Activated gamma-delta T cell treated with Interleukin-2 at 50 U/mL for 16 hours (primary cell): Measurements from ENCODE around the gene MED26.
A peak's percentile ranks its signal among the peaks of the same experiment; 100 is the strongest.
"Not testable (repeated sequence)": the region's sequence is repeated elsewhere in the genome, so short reads cannot be mapped to it uniquely, and the experiment has no call there.

Source experiments
- DNase-seq: peaks from one replicate; pipeline ENCODE4 v3.0.0-alpha.2; 2020

The MED26 gene, protein sequence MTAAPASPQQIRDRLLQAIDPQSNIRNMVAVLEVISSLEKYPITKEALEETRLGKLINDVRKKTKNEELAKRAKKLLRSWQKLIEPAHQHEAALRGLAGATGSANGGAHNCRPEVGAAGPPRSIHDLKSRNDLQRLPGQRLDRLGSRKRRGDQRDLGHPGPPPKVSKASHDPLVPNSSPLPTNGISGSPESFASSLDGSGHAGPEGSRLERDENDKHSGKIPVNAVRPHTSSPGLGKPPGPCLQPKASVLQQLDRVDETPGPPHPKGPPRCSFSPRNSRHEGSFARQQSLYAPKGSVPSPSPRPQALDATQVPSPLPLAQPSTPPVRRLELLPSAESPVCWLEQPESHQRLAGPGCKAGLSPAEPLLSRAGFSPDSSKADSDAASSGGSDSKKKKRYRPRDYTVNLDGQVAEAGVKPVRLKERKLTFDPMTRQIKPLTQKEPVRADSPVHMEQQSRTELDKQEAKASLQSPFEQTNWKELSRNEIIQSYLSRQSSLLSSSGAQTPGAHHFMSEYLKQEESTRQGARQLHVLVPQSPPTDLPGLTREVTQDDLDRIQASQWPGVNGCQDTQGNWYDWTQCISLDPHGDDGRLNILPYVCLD

DNA sequence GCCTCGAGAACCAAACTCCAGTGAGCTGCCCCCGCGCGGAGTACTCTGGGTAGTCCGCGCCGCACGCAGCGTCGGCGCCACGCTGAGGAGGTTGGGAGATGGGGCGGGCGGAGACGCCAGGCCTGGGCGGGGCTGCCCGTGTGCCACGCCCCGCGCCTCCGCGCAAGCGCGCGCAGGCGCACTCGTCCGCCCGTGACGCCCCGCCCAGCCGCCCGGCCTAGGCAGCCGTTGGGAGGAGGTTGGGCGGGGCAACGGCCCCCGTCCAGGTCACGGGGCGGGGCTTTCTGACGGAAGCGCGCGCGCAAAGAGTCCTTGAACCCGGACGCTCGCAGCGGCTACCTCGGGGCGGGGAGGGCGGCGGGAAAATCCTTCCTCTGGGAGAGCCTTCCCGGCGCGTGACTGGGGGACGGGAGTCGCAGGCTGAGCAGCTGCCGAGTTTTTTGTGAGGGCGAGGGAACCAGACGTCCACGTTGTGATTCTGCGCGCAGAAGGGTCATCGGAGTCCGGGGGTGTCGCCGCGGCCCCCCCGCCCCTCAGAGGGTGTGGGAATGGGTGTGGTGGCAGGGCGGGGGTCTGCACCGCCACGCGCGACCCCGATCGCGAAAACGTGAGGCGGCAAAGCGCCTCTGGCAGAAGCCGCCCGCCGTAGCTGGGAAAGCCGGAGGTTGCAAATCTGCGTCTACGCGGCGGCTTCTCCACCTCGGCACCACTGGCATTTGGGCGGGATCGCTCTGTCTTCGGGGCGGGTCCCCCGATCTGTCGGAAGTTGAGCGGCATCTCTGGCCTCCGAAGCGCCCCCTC, at the start of gene MED26:
Gene MED26 (minus strand): TSS at position 22 of the 801 bp plus-strand sequence. CDS start 261 bp downstream, outside the sequence.
- peak; percentile 95 for DNase-seq

DNA sequence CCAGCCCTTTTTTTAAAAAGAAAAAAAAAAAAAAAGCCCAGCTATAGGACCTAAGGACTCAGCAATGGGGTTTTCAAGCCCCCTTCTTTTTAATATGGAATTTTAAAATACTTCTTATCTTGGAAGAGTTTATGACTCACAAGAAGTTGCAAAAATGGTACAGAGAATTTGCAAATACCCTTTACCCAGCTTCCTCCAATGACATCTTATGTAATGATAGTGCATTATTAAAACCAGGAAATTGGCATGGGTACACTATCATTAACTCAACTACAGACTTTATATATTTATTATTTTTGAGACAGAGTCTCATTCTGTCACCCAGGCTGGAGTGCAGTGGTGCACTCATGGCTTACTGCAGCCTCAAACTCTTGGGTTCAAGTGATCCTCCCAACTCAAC, 49.1 kb upstream of the MED26 start:
- DNase-seq: no peak

GRCh38 chr19:16676101-16676798, 48.2 kb upstream of the MED26 start:
- DNase-seq: no peak

GRCh38 chr19:16673839-16674238, 45.8 kb upstream of the MED26 start:
- not testable (repeated sequence) for DNase-seq

GRCh38 chr19:16673231-16673630, 45.2 kb upstream of the MED26 start:
- no peak for DNase-seq

- DNase-seq: no peak
Observed at GRCh38 chr19:16671652-16672274, 43.8 kb upstream of the MED26 start.

- no peak for DNase-seq
Observed at GRCh38 chr19:16670291-16670690, 42.3 kb upstream of the MED26 start.

DNA sequence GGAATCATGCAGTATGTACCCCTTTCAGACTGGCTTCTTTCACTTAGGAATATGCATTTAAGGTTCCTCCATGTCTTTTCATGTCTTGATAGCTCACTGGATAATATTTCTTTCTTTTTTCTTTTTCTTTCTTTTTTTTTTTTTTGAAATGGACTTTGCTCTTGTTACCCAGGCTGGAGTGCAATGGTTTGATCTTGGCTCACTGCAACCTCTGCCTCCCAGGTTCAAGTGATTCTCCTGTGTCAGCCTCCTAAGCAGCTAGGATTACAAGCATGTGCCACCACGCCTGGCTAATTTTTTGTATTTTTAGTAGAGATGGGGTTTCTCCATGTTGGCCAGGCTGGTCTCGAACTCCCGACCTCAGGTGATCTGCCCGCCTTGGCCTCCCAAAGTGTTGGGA, 40.7 kb upstream of the MED26 start:
- not testable (repeated sequence) for DNase-seq

DNA sequence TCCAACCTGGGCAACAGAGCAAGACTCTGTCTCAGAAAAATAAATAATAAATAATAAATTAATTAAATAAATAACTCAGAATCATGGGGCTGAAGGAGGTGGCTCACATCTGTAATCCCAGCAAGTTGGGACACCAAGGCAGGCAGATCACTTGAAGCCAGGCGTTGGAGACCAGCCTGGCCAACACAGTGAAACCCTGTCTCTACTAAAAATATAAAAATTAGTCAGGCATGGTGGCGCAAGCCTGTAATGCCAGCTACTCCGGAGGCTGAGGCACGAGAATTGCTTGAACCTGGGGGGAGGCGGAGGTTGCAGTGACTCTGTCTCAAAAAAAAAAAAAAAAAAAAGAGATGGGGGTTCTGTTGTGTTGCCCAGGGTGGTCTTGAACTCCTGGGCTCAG, 40.2 kb upstream of the MED26 start:
- DNase-seq: no peak

DNA sequence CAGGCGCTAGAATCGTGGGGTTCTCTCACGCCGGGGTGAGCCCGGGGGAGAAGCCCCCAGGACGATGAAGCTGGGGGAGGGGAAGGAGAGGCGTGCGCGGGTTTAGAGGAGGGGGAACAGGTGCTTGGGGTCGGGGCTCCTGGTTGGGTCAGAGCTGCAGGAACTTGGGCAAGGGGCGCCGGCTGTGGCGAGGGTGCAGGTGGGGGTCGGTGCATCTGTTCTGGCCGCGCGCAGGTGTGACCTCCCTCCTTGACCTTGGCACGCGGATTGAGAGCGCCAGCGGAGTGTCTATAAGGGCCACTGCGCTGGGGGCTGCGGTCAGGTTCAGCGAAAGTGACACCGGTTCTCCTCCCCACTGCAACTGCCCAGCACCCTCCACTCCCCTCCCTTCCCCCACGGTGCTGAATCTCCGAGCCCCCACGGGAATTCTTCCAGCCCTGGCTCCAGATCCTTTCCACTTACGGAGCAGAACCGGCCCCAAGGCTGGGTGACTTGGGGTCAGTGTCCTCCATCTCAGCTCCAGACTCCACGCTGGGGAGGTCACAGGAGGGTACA, 33.6 kb upstream of the MED26 start:
- no peak for DNase-seq

DNA sequence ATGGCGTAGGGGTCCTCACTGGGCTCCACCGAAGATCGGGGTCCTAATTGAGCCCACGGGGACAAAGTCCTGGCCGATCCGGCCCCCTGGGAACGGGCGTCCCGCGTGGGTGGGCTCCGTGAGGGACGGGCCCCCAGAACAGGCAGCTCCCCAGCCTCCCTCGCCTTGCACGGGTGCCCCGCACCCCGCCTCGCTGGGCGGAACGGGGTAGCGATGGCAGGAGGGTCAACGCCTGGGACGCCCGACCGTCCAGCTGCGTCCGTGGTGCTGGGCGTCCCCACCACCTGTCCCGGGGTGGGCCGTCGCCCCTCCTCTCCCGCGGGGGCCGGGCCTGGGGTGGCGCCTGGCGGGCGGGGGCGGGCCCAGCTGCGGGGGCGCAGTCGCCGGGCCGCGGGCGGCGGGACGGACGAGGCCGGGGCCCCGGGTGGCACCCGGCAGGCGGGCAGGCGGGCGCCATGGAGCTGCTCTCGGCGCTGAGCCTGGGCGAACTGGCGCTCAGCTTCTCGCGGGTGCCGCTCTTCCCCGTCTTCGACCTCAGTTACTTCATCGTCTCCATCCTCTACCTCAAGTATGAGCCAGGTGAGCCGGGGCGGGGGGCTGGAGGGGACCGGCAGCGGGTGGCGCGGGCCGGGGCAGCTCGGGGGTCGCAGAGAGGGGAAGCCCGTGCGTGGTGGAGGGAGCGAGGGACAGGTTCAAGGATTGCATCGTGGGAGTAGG, 32.9 kb upstream of the MED26 start, which contains the start of gene TMEM38A:
Gene TMEM38A (plus strand): TSS at position 377 of the 717 bp plus-strand sequence. CDS start 79 bp downstream, at position 456.
- DNase-seq: peak; percentile 33

- peak; percentile 99 for DNase-seq
Observed at GRCh38 chr19:16659832-16660708, 32.1 kb upstream of the MED26 start, which contains the start of gene SMIM7. Gene SMIM7, minus strand, starts transcription at chr19:16660144. Its CDS starts 34 bp downstream, at chr19:16660110.

GRCh38 chr19:16659464-16659831, 31.4 kb upstream of the MED26 start:
- no peak for DNase-seq

DNA sequence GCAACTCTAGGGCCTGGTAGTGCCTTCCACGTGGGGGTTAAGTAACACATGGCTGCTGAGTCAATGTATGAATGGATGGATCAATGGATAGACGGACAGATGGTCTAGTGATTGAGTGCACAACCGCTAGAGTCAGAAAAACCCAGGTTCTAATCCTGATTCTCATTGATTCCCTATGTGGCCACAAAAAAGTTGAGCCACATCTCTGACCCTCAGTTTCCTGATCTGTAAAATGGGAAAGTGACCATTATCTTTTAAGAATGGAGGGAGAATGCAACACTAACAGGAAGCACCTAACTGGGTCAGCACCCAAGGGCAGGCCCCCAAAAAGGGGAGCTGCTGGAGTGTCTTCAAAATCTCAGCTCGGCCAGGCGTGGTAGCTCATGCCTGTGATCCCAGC, 29.4 kb upstream of the MED26 start:
- DNase-seq: no peak

GRCh38 chr19:16655727-16656126, 27.7 kb upstream of the MED26 start:
- DNase-seq: no peak

DNA sequence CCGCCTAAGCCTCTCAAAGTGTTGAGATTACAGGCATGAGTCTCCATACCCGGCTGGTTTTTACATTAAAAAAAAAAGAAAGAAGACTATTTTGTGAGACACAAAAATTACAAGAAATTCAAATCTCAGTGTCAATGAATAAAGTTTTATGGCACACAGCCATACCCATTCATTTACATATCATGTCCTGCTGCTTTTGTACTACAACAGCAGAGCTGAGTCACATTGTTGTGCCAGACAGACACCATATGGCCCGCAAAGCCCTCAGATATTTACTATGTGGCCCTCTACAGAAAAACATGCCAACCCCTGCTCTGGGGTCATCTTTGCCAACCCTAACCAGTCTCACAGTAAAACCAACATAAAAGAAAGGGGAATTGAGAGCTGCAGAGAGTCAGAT, 26.6 kb upstream of the MED26 start:
- no peak for DNase-seq

GRCh38 chr19:16654140-16654539, 26.1 kb upstream of the MED26 start:
- DNase-seq: no peak

DNA sequence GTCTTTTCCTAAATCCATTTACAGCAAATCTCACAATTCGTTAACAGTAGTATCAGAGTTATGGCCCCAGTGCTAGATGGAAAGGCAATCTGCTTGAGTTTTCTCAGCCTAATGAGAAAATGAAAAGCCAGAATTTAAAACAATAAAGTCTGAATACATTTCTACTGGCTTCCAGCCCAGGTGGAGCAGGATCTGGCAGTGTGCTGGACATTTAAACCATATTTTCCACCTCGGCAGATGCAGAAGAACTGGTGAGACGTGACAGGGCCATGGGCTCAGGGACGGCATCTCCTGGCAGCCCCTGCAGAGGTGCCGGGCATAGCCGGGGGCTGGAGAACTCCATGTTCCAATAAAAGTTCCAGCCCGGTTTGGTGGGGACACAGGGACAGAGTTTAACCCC, 24.9 kb upstream of the MED26 start:
- DNase-seq: no peak

- DNase-seq: not testable (repeated sequence)
Observed at GRCh38 chr19:16651421-16652188, 23.6 kb upstream of the MED26 start.
